ENCODE measurements around the gene C5orf15.

GRCh38 chr5:133962801-133963476 lies 5.5 kb downstream of the C5orf15 start:
- TF ChIP-seq CTCF (IDR thresholded peaks at IDR 0.05) (no peak), POLR2A (IDR thresholded peaks at IDR 0.05) (no peak)
